ENCODE measurements around the gene SERINC2. TPM values are rescaled to one million over a fixed set of nuclear protein-coding genes. Genes with fewer than 3 reads are reported as not detected.
A peak's percentile ranks its signal among the peaks of the same experiment; 100 is the strongest.
"Not testable (repeated sequence)": the region's sequence is repeated elsewhere in the genome, so short reads cannot be mapped to it uniquely, and the experiment has no call there.

The SERINC2 gene
- total RNA-seq, 1 donor from 2014 or later = 23.2 TPM

DNA sequence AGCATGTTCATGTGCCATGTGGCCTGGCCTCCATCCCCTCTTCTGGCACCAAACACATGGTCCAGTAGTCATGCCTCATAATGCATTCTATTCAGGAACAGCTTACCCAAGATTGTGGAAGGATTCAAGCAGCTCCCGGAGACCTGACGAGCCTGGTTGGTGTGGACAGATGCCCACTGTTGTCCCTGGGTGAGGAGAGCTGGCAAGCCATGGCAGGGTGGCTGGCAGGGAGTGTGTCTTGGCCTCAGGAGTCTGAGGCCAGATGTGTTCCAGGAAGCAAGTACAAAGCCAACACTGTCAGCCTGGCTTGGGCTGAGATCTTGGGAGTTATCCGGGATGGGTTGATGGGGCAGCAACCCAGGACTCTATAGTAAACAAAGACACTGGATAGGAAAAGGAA, 32.8 kb upstream of the SERINC2 start:
- no peak overlapping the region for H3K4me3 ChIP-seq (ENCODE audit: low read depth, low read length)
- no peak for DNase-seq (ENCODE audit: low read depth)
- no peaks in the 10 kb centered on the region for H3K36me3 ChIP-seq (ENCODE audit: control insufficient read depth, insufficient read depth, low read length)
- peak; percentile 55 for FAIRE-seq
- TF ChIP-seq, protein P1, sequence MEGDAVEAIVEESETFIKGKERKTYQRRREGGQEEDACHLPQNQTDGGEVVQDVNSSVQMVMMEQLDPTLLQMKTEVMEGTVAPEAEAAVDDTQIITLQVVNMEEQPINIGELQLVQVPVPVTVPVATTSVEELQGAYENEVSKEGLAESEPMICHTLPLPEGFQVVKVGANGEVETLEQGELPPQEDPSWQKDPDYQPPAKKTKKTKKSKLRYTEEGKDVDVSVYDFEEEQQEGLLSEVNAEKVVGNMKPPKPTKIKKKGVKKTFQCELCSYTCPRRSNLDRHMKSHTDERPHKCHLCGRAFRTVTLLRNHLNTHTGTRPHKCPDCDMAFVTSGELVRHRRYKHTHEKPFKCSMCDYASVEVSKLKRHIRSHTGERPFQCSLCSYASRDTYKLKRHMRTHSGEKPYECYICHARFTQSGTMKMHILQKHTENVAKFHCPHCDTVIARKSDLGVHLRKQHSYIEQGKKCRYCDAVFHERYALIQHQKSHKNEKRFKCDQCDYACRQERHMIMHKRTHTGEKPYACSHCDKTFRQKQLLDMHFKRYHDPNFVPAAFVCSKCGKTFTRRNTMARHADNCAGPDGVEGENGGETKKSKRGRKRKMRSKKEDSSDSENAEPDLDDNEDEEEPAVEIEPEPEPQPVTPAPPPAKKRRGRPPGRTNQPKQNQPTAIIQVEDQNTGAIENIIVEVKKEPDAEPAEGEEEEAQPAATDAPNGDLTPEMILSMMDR (IDR thresholded peaks at IDR 0.05; ENCODE audit: insufficient read depth, low read length, severe bottlenecking) = no peak
- no peaks in the 10 kb centered on the region for H3K27me3 ChIP-seq (ENCODE audit: control insufficient read depth, insufficient read depth, low read length)

DNA sequence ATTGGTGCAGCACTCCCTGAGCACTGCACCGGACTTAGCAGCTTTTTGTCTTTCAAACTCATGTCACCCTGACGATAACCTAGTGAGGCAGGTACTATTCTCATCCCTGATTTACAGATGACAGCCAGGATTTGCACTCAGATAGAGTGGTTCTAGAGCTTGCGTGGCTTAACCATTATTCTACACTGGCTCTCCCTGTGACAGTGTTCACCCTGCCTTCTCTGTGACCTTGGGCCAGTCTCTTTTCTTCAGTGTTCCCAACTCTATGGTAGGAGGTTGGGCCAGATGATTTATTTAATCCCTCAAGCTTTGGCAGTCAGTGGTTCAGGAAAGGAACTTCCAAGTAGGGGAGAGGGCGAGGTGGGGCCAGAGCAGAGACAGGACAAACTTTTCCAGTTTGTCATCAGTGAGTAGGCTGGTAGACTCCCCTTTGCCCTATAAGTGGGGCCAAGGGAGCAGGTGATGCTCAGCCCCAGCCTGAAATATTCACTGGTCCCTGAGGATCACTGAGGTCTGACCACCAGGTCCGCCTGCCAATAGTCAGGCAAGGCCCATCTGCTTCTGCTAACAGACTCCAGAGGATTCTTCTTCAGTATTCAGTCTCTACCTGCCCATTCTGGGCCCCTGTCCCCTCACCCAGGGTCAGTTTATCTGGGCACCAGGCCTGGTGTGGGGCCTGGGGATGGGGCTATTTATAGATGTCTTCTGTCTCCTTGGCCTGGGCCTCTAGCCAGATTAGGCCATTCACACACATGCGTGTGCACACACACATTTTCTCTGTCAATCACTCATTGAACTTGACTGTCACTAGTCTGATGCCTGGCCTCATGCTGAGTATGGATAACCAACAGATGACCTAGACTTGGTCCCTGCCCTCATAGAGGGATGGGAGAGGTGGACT, 31.4 kb upstream of the SERINC2 start:
- TF ChIP-seq, protein P1 (IDR thresholded peaks at IDR 0.05; ENCODE audit: insufficient read depth, low read length, severe bottlenecking) = no peak
- H3K27me3 ChIP-seq (ENCODE audit: control insufficient read depth, insufficient read depth, low read length) = no peaks in the 10 kb centered on the region
- no peaks in the 10 kb centered on the region for H3K36me3 ChIP-seq (ENCODE audit: control insufficient read depth, insufficient read depth, low read length)
- FAIRE-seq = no peak
- DNase-seq (ENCODE audit: low read depth) = no peak
- H3K4me3 ChIP-seq (ENCODE audit: low read depth, low read length) = no peak overlapping the region

DNA sequence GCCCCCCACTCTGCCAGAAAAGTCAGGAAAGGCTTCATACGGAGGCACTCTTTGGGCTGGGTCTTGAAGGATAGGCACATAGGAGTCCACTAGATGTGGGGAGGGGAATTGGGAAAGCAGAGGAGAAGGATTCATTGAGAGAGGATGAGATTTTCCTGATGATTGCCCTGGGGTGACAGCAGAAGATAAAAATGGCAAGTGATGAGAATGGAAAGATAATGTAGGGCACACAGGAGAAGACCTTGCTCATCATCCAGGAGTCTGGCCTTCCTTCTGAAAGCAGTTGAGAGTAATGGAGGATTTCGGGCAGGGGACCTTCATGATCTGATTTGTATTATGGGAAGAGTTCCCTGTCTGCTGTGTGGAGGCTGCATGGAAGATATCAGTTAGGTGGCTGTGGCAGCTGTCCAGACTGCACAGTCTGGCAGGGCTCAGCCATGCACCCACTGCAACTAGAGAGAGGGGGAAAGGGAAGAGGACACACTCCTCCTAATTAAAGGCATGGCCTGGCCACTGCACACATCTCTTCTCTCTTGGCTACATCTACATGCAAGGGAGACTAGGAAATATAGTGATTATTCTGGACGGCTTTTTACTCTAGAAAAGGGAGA, 30.5 kb upstream of the SERINC2 start:
- TF ChIP-seq, protein P1 (IDR thresholded peaks at IDR 0.05; ENCODE audit: insufficient read depth, low read length, severe bottlenecking) = no peak
- FAIRE-seq = no peak

DNA sequence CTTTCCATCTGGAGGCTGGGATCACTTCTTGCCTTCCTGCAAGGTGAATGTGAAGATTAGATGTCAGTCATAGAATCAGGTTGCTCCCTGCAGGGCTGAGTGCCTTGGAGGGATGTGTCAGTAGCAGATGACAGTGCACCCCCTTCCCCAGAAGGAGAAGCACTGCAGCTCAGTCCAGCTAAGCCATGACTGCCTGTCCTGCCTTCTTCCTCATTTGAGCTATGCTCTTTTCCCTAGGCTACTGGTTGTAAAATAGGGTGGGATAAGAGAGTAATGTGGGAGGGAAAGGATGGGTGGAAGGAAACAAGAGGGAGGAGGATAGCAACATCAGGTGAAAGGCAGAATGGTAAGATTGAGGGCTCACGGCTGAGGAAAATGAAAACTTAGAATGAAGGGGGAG, 29.0 kb upstream of the SERINC2 start:
- no peak for FAIRE-seq
- Histone ChIP-seq H3K27me3 (ENCODE audit: control insufficient read depth, insufficient read depth, low read length) (no peaks in the 10 kb centered on the region), H3K36me3 (ENCODE audit: control insufficient read depth, insufficient read depth, low read length) (no peaks in the 10 kb centered on the region), H3K4me3 (ENCODE audit: low read depth, low read length) (no peak overlapping the region)
- DNase-seq (ENCODE audit: low read depth) = no peak
- TF ChIP-seq, protein P1 (IDR thresholded peaks at IDR 0.05; ENCODE audit: insufficient read depth, low read length, severe bottlenecking) = no peak

More for the DNA sequence above, 30.5 kb upstream of the SERINC2 start:
- Histone ChIP-seq H3K27me3 (ENCODE audit: control insufficient read depth, insufficient read depth, low read length) (no peaks in the 10 kb centered on the region), H3K4me3 (ENCODE audit: low read depth, low read length) (no peak overlapping the region), H3K36me3 (ENCODE audit: control insufficient read depth, insufficient read depth, low read length) (no peaks in the 10 kb centered on the region)
- no peak for DNase-seq (ENCODE audit: low read depth)

DNA sequence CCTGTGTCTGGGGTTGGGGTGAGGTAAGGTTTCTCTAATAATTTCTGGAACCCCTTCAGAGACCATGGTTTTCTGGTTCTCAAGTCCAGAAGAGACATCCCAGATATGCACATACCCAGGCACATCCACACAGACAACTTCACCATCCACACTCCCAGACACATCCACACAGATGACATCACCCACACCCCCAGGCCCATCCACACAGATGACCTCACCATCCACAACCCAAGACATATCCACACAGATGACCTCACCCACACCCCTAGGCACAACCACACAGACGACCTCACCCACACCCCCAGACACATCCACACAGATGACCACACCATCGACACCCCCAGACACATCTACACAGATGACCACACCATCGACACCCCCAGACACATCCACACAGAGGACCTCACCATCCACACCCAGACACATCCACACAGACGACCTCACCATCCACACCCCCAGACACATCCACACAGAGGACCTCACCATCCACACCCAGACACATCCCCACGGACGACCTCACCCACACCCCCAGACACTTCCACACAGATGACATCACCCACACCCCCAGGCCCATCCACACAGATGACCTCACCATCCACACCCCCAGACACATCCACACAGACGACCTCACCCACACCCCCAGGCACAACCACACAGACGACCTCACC, 26.3 kb upstream of the SERINC2 start:
- H3K36me3 ChIP-seq (ENCODE audit: control insufficient read depth, insufficient read depth, low read length); FAIRE-seq; H3K27me3 ChIP-seq (ENCODE audit: control insufficient read depth, insufficient read depth, low read length); H3K4me3 ChIP-seq (ENCODE audit: low read depth, low read length); DNase-seq (ENCODE audit: low read depth): not testable (repeated sequence)

DNA sequence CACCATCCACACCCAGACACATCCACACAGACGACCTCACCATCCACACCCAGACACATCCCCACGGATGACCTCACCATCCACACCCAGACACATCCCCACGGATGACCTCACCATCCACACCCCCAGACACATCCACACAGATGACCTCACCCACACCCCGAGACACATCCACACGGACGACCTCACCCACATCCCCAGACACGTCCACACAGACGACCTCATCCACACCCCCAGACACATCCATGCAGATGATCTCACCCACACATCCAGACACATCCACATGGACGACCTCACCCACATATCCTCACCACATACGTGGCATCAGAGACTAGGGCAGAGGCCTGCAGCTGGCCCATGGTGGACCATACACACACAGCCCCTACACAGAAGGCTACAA, 25.4 kb upstream of the SERINC2 start:
- H3K27me3 ChIP-seq (ENCODE audit: control insufficient read depth, insufficient read depth, low read length) = no peaks in the 10 kb centered on the region
- FAIRE-seq (peak; percentile 13), DNase-seq (ENCODE audit: low read depth) (no peak)
- TF ChIP-seq, protein P1 (IDR thresholded peaks at IDR 0.05; ENCODE audit: insufficient read depth, low read length, severe bottlenecking) = no peak
- H3K36me3 ChIP-seq (ENCODE audit: control insufficient read depth, insufficient read depth, low read length) = no peaks in the 10 kb centered on the region
- H3K4me3 ChIP-seq (ENCODE audit: low read depth, low read length) = no peak overlapping the region

All from bronchial epithelial cell (primary cell).